WTC11 (cell line): ENCODE measurements around the gene KLK6. TPM values are rescaled to one million over a fixed set of nuclear protein-coding genes. Genes with fewer than 3 reads are reported as not detected.

Source experiments
- ATAC-seq: fragments of 200-7000 bp; cut with Tn5 transposase; 2 replicates; pipeline ENCODE4 v1.10.0; 2021; ENCODE audit warnings: mild to moderate bottlenecking, moderate library complexity
- CTCF ChIA-PET: fragments of 300-600 bp; sonication (Branson Sonifier 250); formaldehyde crosslinking; loops from one replicate; lab custom pipeline; 2021; ENCODE audit warnings: antibody characterized with exemption; lab: Charles Lee
- POLR2A ChIA-PET: fragments of 350-600 bp; sonication (Branson Sonifier 250); formaldehyde crosslinking; loops from one replicate; lab custom pipeline; 2021; ENCODE audit warnings: antibody characterized with exemption; lab: Charles Lee
- DNase-seq: peaks from one replicate; pipeline ENCODE4 v3.0.0; 2021; ENCODE audit warnings: low spot score
- H3K27ac Mint-ChIP-seq: 2 replicates; pipeline ENCODE4 v1.8.0; 2021; ENCODE audit warnings: mixed read lengths
- H3K27me3 Mint-ChIP-seq: 2 replicates; pipeline ENCODE4 v1.8.0; 2021; ENCODE audit warnings: low read depth, mild to moderate bottlenecking, moderate library complexity, mixed read lengths
- H3K36me3 Mint-ChIP-seq: 2 replicates; pipeline ENCODE4 v1.8.0; 2021; ENCODE audit warnings: mixed read lengths
- H3K4me1 Mint-ChIP-seq: 2 replicates; pipeline ENCODE4 v1.8.0; 2022; ENCODE audit warnings: mixed read lengths
- H3K4me3 Mint-ChIP-seq: 2 replicates; pipeline ENCODE4 v1.8.0; 2021; ENCODE audit warnings: mild to moderate bottlenecking, moderate library complexity, mixed read lengths
- H3K9me3 Mint-ChIP-seq: 2 replicates; pipeline ENCODE4 v1.8.0; 2021; ENCODE audit warnings: mixed read lengths
- CDX4 ChIP-seq: fragments of 250-450 bp; sonication (Bioruptor Pico); IDR thresholded peaks from 2 replicates; pipeline ENCODE4 v1.9.0; 2021; ENCODE audit warnings: moderate library complexity, mild to moderate bottlenecking, inconsistent platforms, borderline replicate concordance
- ELF4 ChIP-seq: sonication (generic); formaldehyde crosslinking; IDR thresholded peaks from 2 replicates; pipeline ENCODE4 v1.8.1; 2022; ENCODE audit warnings: low read depth, mild to moderate bottlenecking, moderate library complexity, missing genetic modification reagents
- ESRRA ChIP-seq: sonication (generic); formaldehyde crosslinking; IDR thresholded peaks from 2 replicates; pipeline ENCODE4 v1.8.1; 2022; ENCODE audit warnings: mild to moderate bottlenecking, missing genetic modification reagents, borderline replicate concordance
- GABPB1 ChIP-seq: sonication (generic); formaldehyde crosslinking; IDR thresholded peaks from 2 replicates; pipeline ENCODE4 v1.8.1; 2023; ENCODE audit warnings: mild to moderate bottlenecking, missing genetic modification reagents
- GRHL2 ChIP-seq: fragments of 250-450 bp; sonication (Bioruptor Pico); IDR thresholded peaks from 2 replicates; pipeline ENCODE4 v1.8.0; 2022; ENCODE audit warnings: mild to moderate bottlenecking, moderate library complexity; ENCODE audit not compliant: insufficient replicate concordance, severe bottlenecking
- GTF2I ChIP-seq: fragments of 250-450 bp; sonication (Bioruptor Pico); conservative IDR thresholded peaks from 2 replicates; pipeline ENCODE4 v1.4.0; 2021; ENCODE audit warnings: mild to moderate bottlenecking
- HMGXB4 ChIP-seq: sonication (generic); formaldehyde crosslinking; IDR thresholded peaks from 2 replicates; pipeline ENCODE4 v1.8.1; 2023; ENCODE audit warnings: mild to moderate bottlenecking, moderate library complexity, missing genetic modification reagents
- NFYB ChIP-seq: sonication (generic); formaldehyde crosslinking; conservative IDR thresholded peaks from 2 replicates; pipeline ENCODE4 v1.8.0; 2022; ENCODE audit warnings: low read depth, missing genetic modification reagents
- PRRX2 ChIP-seq: fragments of 250-450 bp; sonication (Bioruptor Pico); IDR thresholded peaks from 2 replicates; pipeline ENCODE4 v1.8.0; 2021; ENCODE audit warnings: mild to moderate bottlenecking
- RELA ChIP-seq: sonication (generic); formaldehyde crosslinking; IDR thresholded peaks from 2 replicates; pipeline ENCODE4 v1.8.1; 2022; ENCODE audit warnings: missing genetic modification reagents, mild to moderate bottlenecking, borderline replicate concordance
- SP1 ChIP-seq: sonication (generic); formaldehyde crosslinking; conservative IDR thresholded peaks from 2 replicates; pipeline ENCODE4 v1.8.1; 2022; ENCODE audit warnings: missing genetic modification reagents
- ZNF219 ChIP-seq: sonication (generic); formaldehyde crosslinking; IDR thresholded peaks from 2 replicates; pipeline ENCODE4 v1.8.0; 2023; ENCODE audit warnings: missing genetic modification reagents, mild to moderate bottlenecking, borderline replicate concordance
- ZNF263 ChIP-seq: sonication (generic); formaldehyde crosslinking; IDR thresholded peaks from 2 replicates; pipeline ENCODE4 v1.8.1; 2022; ENCODE audit warnings: low read depth, mild to moderate bottlenecking, moderate library complexity, missing genetic modification reagents
- ZNF317 ChIP-seq: sonication (generic); formaldehyde crosslinking; IDR thresholded peaks from 2 replicates; pipeline ENCODE4 v1.8.1; 2023; ENCODE audit warnings: low read depth, mild to moderate bottlenecking, moderate library complexity, missing genetic modification reagents, borderline replicate concordance
- ZNF423 ChIP-seq: fragments of 250-450 bp; sonication (Bioruptor Pico); IDR thresholded peaks from 2 replicates; pipeline ENCODE4 v2.1.2; 2022; ENCODE audit warnings: mild to moderate bottlenecking, moderate library complexity
- ZNF671 ChIP-seq: fragments of 250-450 bp; sonication (Bioruptor Pico); IDR thresholded peaks from 2 replicates; pipeline ENCODE4 v1.8.0; 2021; ENCODE audit warnings: mild to moderate bottlenecking
- total RNA-seq: library from RNA; stranded (reverse); gene quantifications from 3 replicates; pipeline ENCODE4 v1.2.3, GENCODE V29; 2021
- TF ChIP-seq, protein P1 (sequence below): sonication (generic); formaldehyde crosslinking; IDR thresholded peaks from 2 replicates; pipeline ENCODE4 v1.8.0; 2022; ENCODE audit warnings: mild to moderate bottlenecking, missing genetic modification reagents
- TF ChIP-seq, protein P2 (sequence below): sonication (generic); formaldehyde crosslinking; IDR thresholded peaks from 2 replicates; pipeline ENCODE4 v1.8.0; 2022; ENCODE audit warnings: mild to moderate bottlenecking, missing genetic modification reagents
- TF ChIP-seq, protein P3 (sequence below): fragments of 250-450 bp; sonication (Bioruptor Pico); IDR thresholded peaks from 2 replicates; pipeline ENCODE4 v1.8.0; 2021; ENCODE audit warnings: mild to moderate bottlenecking
- TF ChIP-seq, protein P4 (sequence below): sonication (generic); formaldehyde crosslinking; IDR thresholded peaks from 2 replicates; pipeline ENCODE4 v1.8.0; 2023; ENCODE audit warnings: missing genetic modification reagents, mild to moderate bottlenecking, borderline replicate concordance

The KLK6 gene
- total RNA-seq, 1 experiment from 2014 or later: 0.52 TPM

GRCh38 chr19:51000981-51001380 is 31.6 kb upstream of the KLK6 start (continued):
- no peak for TF ChIP-seq HMGXB4 (CRISPR knock-in tag)
- TF ChIP-seq SP1 (CRISPR knock-in tag): 0 out of 2 replicates have a peak, but pooled peaks have one; percentile 24
- no peak for TF ChIP-seq CDX4 (CRISPR knock-in tag)
- no peak for TF ChIP-seq GTF2I (CRISPR knock-in tag)
- no peak for TF ChIP-seq ESRRA (CRISPR knock-in tag)
- no peak for TF ChIP-seq ZNF219 (CRISPR knock-in tag)
- TF ChIP-seq, protein P1, sequence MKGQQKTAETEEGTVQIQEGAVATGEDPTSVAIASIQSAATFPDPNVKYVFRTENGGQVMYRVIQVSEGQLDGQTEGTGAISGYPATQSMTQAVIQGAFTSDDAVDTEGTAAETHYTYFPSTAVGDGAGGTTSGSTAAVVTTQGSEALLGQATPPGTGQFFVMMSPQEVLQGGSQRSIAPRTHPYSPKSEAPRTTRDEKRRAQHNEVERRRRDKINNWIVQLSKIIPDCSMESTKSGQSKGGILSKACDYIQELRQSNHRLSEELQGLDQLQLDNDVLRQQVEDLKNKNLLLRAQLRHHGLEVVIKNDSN (CRISPR knock-in tag): no peak
- no peak for TF ChIP-seq RELA (CRISPR knock-in tag)
- TF ChIP-seq ZNF671 (CRISPR knock-in tag): no peak
- TF ChIP-seq PRRX2 (CRISPR knock-in tag): no peak
- TF ChIP-seq ZNF423: no peak
- TF ChIP-seq ZNF263 (CRISPR knock-in tag): no peak
- TF ChIP-seq, protein P2, sequence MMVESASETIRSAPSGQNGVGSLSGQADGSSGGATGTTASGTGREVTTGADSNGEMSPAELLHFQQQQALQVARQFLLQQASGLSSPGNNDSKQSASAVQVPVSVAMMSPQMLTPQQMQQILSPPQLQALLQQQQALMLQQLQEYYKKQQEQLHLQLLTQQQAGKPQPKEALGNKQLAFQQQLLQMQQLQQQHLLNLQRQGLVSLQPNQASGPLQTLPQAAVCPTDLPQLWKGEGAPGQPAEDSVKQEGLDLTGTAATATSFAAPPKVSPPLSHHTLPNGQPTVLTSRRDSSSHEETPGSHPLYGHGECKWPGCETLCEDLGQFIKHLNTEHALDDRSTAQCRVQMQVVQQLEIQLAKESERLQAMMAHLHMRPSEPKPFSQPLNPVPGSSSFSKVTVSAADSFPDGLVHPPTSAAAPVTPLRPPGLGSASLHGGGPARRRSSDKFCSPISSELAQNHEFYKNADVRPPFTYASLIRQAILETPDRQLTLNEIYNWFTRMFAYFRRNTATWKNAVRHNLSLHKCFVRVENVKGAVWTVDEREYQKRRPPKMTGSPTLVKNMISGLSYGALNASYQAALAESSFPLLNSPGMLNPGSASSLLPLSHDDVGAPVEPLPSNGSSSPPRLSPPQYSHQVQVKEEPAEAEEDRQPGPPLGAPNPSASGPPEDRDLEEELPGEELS: peak; percentile 48; the same call in 1 of the 2 replicates

DNA sequence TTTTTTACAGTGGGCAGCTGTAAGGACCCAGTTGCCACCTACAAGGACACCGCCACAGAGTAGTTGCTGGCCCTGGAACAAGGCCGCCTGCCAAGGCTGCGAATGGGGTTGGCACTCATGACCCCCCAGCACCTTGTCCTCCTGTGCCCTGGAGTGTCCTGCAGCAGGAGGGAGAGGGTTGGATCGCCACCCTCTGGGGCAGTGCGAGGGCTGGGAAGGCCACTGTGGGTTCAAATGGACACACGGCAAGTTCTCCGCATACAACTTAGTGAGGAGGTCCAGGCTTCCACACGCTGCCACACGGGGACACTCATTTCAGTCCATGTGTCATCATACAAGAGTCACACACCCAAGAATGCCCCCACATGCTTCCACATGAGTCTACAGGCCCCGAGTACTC is 31.0 kb upstream of the KLK6 start:
- ChIA-PET CTCF (interaction anchor here (1.0 to 6.0 kb wide), 6 partner anchors 17 to 96 kb away, joined by 3 to 94 read pairs (median 11); no protein-coding TSS in a partner anchor), POLR2A (no interaction called here)
- H3K4me3 Mint-ChIP-seq: peak overlapping the region; percentile 56
- DNase-seq (no peak), ATAC-seq (no peak)
- no peaks in the 10 kb centered on the region for H3K36me3 Mint-ChIP-seq
- no peak overlapping the region for H3K27ac Mint-ChIP-seq
- H3K4me1 Mint-ChIP-seq: peaks cover 24% of the 10 kb centered on the region
- peaks cover 49% of the 10 kb centered on the region for H3K27me3 Mint-ChIP-seq
- H3K9me3 Mint-ChIP-seq: no peaks in the 10 kb centered on the region
- TF ChIP-seq, protein P3, sequence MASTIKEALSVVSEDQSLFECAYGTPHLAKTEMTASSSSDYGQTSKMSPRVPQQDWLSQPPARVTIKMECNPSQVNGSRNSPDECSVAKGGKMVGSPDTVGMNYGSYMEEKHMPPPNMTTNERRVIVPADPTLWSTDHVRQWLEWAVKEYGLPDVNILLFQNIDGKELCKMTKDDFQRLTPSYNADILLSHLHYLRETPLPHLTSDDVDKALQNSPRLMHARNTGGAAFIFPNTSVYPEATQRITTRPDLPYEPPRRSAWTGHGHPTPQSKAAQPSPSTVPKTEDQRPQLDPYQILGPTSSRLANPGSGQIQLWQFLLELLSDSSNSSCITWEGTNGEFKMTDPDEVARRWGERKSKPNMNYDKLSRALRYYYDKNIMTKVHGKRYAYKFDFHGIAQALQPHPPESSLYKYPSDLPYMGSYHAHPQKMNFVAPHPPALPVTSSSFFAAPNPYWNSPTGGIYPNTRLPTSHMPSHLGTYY (CRISPR knock-in tag): no peak
- TF ChIP-seq SP1 (CRISPR knock-in tag): no peak
- no peak for TF ChIP-seq GABPB1 (CRISPR knock-in tag)
- TF ChIP-seq ZNF317 (CRISPR knock-in tag): no peak
- no peak for TF ChIP-seq ELF4 (CRISPR knock-in tag)
- no peak for TF ChIP-seq NFYB (CRISPR knock-in tag)
- TF ChIP-seq GRHL2 (CRISPR knock-in tag): no peak
- TF ChIP-seq, protein P4, sequence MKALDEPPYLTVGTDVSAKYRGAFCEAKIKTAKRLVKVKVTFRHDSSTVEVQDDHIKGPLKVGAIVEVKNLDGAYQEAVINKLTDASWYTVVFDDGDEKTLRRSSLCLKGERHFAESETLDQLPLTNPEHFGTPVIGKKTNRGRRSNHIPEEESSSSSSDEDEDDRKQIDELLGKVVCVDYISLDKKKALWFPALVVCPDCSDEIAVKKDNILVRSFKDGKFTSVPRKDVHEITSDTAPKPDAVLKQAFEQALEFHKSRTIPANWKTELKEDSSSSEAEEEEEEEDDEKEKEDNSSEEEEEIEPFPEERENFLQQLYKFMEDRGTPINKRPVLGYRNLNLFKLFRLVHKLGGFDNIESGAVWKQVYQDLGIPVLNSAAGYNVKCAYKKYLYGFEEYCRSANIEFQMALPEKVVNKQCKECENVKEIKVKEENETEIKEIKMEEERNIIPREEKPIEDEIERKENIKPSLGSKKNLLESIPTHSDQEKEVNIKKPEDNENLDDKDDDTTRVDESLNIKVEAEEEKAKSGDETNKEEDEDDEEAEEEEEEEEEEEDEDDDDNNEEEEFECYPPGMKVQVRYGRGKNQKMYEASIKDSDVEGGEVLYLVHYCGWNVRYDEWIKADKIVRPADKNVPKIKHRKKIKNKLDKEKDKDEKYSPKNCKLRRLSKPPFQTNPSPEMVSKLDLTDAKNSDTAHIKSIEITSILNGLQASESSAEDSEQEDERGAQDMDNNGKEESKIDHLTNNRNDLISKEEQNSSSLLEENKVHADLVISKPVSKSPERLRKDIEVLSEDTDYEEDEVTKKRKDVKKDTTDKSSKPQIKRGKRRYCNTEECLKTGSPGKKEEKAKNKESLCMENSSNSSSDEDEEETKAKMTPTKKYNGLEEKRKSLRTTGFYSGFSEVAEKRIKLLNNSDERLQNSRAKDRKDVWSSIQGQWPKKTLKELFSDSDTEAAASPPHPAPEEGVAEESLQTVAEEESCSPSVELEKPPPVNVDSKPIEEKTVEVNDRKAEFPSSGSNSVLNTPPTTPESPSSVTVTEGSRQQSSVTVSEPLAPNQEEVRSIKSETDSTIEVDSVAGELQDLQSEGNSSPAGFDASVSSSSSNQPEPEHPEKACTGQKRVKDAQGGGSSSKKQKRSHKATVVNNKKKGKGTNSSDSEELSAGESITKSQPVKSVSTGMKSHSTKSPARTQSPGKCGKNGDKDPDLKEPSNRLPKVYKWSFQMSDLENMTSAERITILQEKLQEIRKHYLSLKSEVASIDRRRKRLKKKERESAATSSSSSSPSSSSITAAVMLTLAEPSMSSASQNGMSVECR (CRISPR knock-in tag): no peak
